OCI-LY1 (cell line): ENCODE results near the gene PREX1.

Experiments
- EZH2 ChIP-seq: fragments of 200-600 bp; sonication (generic), shearing (Covaris generic); IDR thresholded peaks from 2 replicates; pipeline ENCODE4 v1.8.0; 2017; ENCODE audit warnings: borderline replicate concordance, mixed run types, mild to moderate bottlenecking, antibody characterized with exemption, low read length, moderate library complexity, mixed read lengths
- TF ChIP-seq, protein P1 (sequence below): fragments of 200-600 bp; sonication (generic), shearing (Covaris generic); IDR thresholded peaks from 2 replicates; pipeline ENCODE4 v1.5.1; 2017; ENCODE audit warnings: mild to moderate bottlenecking, antibody characterized with exemption, low read length, moderate library complexity, mixed read lengths

- TF ChIP-seq EZH2, result no peak
- TF ChIP-seq, protein P1, sequence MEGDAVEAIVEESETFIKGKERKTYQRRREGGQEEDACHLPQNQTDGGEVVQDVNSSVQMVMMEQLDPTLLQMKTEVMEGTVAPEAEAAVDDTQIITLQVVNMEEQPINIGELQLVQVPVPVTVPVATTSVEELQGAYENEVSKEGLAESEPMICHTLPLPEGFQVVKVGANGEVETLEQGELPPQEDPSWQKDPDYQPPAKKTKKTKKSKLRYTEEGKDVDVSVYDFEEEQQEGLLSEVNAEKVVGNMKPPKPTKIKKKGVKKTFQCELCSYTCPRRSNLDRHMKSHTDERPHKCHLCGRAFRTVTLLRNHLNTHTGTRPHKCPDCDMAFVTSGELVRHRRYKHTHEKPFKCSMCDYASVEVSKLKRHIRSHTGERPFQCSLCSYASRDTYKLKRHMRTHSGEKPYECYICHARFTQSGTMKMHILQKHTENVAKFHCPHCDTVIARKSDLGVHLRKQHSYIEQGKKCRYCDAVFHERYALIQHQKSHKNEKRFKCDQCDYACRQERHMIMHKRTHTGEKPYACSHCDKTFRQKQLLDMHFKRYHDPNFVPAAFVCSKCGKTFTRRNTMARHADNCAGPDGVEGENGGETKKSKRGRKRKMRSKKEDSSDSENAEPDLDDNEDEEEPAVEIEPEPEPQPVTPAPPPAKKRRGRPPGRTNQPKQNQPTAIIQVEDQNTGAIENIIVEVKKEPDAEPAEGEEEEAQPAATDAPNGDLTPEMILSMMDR, result no peak
Measured at GRCh38 chr20:48613926-48614325, 213.9 kb downstream of the PREX1 start.
